MV-4-11 (cell line): ENCODE results near the gene SPINK14.
A peak's percentile ranks its signal among the peaks of the same experiment; 100 is the strongest.

ENCODE experiments used
- DNase-seq: peaks from one replicate; lab custom pipeline; 2025; lab: John Stamatoyannopoulos, UW

The SPINK14 gene

GRCh38 chr5:148201151-148201550 lies 32.8 kb downstream of the SPINK14 start:
- DNase-seq = no peak

GRCh38 chr5:148202531-148203203 lies 34.3 kb downstream of the SPINK14 start, which contains the start of gene SPINK6:
Gene SPINK6, plus strand, starts transcription at chr5:148203042. Its CDS starts 55 bp downstream, at chr5:148203097.
- no peak for DNase-seq

GRCh38 chr5:148205044-148205806 lies 36.9 kb downstream of the SPINK14 start:
- DNase-seq = no peak

- DNase-seq = no peak
These were observed 37.5 kb downstream of the SPINK14 start for GRCh38 chr5:148205865-148206264.

- DNase-seq = no peak
These were observed 38.3 kb downstream of the SPINK14 start for GRCh38 chr5:148206620-148207019.

GRCh38 chr5:148208226-148208625 lies 39.9 kb downstream of the SPINK14 start:
- no peak for DNase-seq

- DNase-seq = no peak
These were observed 40.9 kb downstream of the SPINK14 start for GRCh38 chr5:148209151-148209770.

- DNase-seq = peak; percentile 7
These were observed 46.4 kb downstream of the SPINK14 start for GRCh38 chr5:148214665-148215185.

- no peak for DNase-seq
These were observed 53.2 kb downstream of the SPINK14 start for GRCh38 chr5:148221508-148221907.

- DNase-seq = no peak
These were observed 55.9 kb downstream of the SPINK14 start for GRCh38 chr5:148224117-148224742.
